HUES6 (cell line): ENCODE data around the gene SS18L1.
"Not testable (repeated sequence)": the region's sequence is repeated elsewhere in the genome, so short reads cannot be mapped to it uniquely, and the experiment has no call there.

Experiments used
- H3K27ac ChIP-seq: 2 replicates; pipeline ENCODE4 v1.7.0; 2013; ENCODE audit warnings: low read depth, mild to moderate bottlenecking, low read length, inconsistent platforms
- H3K27me3 ChIP-seq: 2 replicates; pipeline ENCODE4 v1.6.1; 2013; ENCODE audit warnings: low read length; ENCODE audit not compliant: control insufficient read depth, insufficient read depth
- H3K36me3 ChIP-seq: 2 replicates; pipeline ENCODE4 v1.6.1; 2013; ENCODE audit warnings: low read length; ENCODE audit not compliant: control insufficient read depth, insufficient read depth
- H3K4me1 ChIP-seq: 2 replicates; pipeline ENCODE4 v1.6.1; 2013; ENCODE audit warnings: low read length; ENCODE audit not compliant: control insufficient read depth, insufficient read depth
- H3K4me3 ChIP-seq: 2 replicates; pipeline ENCODE4 v1.5.1; 2013; ENCODE audit warnings: low read depth, low read length
- H3K9ac ChIP-seq: one replicate; pipeline ENCODE4 v1.6.1; 2013; ENCODE audit warnings: mild to moderate bottlenecking, low read length
- H3K9me3 ChIP-seq: 2 replicates; pipeline ENCODE4 v1.6.1; 2013; ENCODE audit warnings: low read depth, low read length; ENCODE audit not compliant: control insufficient read depth, insufficient read depth

The SS18L1 gene

DNA sequence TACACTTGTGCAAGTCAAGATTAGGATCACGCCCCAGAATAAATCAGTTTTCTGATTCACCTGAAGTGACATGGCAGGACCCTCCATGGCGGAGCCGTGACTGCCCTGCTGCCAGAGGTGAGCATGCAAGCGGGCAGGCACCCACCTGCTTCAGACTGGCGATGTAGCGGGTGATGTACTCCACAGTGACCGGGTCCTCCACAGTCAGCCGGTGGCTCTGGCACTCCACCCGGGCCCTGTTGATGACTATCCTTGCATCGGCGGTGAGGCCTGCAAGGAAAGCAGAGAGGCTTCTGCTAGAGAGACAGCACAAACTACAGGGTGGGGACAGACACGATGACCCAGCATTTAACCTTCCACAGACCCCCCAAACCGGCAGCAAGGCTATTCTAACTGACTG, 3.9 kb upstream of the SS18L1 start:
- Histone ChIP-seq H3K4me3 (no peak overlapping the region), H3K27me3 (no peaks in the 10 kb centered on the region), H3K4me1 (peaks cover 6% of the 10 kb centered on the region; the same call in 1 of the 2 replicates), H3K27ac (no peak overlapping the region), H3K36me3 (peaks cover 68% of the 10 kb centered on the region), H3K9ac (no peak overlapping the region), H3K9me3 (no peaks in the 10 kb centered on the region)

DNA sequence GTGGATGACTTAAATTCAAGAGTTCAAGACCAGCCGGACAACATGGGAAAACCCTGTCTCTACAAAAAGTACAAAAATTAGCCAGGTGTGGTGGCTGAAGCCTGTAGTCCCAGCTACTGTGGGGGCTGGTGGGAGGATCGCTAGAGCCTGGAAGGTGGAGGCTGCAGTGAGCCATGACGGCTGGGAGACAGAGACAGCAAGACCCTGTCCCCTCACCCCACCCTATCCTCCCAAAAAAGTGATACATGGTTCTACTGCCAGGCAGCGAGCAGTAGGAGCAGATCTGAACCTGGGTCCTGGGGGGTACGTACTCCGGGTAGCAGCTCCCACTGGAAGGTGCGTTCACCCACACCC, 2.5 kb upstream of the SS18L1 start:
- Histone ChIP-seq H3K4me1 (peaks cover 11% of the 10 kb centered on the region; the same call in 1 of the 2 replicates), H3K27ac (no peak overlapping the region), H3K36me3 (peaks cover 64% of the 10 kb centered on the region), H3K9me3 (no peaks in the 10 kb centered on the region), H3K27me3 (no peaks in the 10 kb centered on the region), H3K9ac (no peak overlapping the region), H3K4me3 (no peak overlapping the region)

DNA sequence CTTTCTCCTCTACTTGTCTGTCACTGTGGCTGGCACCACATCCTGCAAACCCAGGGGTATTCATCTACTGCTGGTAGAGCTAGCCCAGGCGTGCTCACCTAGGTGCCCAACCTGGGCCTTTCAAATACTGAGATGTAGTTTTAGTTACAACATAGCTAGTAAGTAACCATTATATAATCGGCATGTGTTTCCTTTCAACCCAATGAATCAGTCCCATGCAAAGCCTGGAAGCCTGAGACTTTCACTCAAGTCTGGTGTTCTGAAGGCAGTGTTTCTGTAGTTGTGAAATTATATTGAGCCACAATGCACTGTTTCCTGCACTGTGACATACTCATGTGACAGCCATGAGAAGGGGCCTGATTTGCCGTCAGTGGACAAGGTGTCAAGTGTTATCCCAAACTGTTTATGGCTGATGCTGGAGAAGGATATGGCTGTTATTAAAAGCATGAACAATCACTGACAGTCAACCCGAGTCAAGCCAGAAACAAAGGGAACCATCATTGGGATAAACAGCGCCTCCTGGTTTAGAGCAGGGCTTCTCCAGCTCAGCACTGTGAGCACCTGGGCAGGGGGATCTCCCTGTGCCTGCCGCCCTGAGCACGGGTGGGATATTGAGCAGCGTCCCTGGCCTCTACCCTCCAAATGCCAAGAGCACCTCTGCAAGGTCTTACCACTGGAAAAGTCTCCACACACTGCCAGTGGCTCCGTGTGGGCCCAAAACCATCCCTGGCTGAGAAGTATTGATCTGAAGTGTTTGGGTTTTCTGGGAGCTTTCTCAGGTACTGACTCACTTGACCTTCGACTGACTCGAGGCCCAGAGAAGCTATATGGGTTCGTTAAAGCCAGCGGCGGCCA, 1.9 kb upstream of the SS18L1 start:
- Histone ChIP-seq H3K4me3 (peak overlapping the region; percentile 68), H3K27me3 (no peaks in the 10 kb centered on the region), H3K9ac (peak overlapping the region; percentile 95), H3K9me3 (no peaks in the 10 kb centered on the region), H3K36me3 (peaks cover 62% of the 10 kb centered on the region), H3K27ac (no peak overlapping the region), H3K4me1 (peaks cover 11% of the 10 kb centered on the region; the same call in 1 of the 2 replicates)

DNA sequence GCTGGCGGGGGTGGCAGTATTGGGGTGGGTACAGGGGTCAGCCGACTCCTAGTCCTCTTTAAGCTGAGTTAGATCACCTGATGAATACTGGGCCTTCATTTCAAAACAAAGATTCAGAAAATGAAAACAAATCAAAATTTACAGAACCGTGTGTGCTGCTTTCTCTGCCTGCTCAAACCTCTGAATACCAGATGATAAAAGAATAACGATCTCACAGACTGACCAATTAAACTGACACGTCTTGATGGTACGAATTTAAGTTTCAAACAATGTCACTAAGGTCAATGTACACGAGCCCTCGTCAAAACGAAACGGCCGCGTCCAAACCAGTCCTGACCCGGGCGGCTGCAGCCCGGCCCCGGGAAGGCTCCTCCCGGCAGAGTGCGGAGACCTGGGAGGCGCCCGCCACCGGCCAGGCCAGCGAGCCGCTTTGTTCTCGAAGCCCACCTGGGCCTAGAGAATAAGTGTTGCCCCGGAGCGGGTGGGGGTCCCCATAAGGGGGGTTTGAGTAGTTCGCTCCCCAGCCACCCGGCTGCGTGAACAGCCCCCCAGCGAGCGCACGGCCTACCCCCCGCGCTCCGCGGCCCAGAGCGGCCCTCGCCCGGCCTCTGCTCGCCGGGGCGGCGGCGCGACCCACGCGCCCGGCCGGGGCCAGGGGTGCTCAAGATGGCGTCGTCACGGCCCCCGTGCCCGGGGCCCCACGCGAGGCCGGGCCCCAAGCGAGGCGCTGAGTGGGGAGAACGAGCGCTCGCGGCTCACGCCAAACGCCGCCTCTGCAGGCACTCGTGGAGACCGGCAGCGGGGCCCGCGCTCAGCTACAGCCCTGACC, 1.1 kb upstream of the SS18L1 start:
- H3K9ac ChIP-seq = peak overlapping the region; percentile 95
- H3K36me3 ChIP-seq = peaks cover 53% of the 10 kb centered on the region
- H3K4me3 ChIP-seq = peak overlapping the region; percentile 68
- no peaks in the 10 kb centered on the region for H3K27me3 ChIP-seq
- H3K27ac ChIP-seq = peak overlapping the region; percentile 56; the same call in 1 of the 2 replicates
- H3K9me3 ChIP-seq = no peaks in the 10 kb centered on the region
- H3K4me1 ChIP-seq = peaks cover 15% of the 10 kb centered on the region; the same call in 1 of the 2 replicates

DNA sequence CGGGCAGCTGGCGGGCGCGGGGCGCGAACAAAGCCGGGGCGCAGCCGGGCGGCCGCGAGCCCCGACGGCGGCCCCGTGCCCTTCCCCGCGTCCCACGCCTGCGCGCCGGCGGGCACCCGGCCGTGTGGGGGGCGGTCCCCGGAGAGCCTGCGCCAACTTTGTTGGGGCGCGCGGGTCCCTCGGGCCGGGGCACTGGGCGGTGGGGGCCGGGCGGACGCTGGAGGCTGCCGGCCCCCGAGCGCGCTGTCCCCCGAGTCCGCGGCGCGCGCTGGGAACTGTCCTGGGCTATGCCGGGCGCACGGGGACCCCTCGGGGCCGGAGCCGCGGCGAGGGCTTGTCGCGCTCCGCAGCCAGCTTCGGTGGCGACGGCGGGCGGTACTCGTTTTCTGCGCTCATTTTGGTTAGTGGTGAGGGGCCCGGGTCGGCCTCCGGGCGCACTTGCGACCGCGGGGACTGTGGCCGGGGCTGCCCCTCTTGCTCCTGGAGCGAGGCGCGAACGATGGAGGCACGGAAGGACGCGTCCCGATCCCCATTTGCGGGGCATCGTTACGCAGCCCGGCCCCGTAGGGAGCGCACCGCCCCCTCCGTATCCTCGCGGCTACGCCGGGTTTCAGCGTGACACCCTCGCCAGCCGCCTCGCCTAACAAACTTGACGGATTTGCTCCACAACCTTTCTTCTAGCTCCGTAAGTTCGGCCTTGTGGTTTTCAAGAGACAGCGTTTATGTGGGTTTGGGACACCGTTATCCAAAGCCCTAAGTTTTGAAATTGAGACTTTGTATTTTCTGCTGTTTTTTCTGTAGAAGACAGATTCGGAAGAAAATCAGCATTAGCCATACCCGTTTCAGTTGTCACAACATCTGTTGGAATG, 622 bp downstream of the SS18L1 start:
- Histone ChIP-seq H3K36me3 (peaks cover 36% of the 10 kb centered on the region), H3K27ac (peak overlapping the region; percentile 26; the same call in 1 of the 2 replicates), H3K27me3 (no peaks in the 10 kb centered on the region), H3K4me1 (peaks cover 23% of the 10 kb centered on the region), H3K9me3 (no peaks in the 10 kb centered on the region), H3K9ac (peak overlapping the region; percentile 95), H3K4me3 (peak overlapping the region; percentile 68)

DNA sequence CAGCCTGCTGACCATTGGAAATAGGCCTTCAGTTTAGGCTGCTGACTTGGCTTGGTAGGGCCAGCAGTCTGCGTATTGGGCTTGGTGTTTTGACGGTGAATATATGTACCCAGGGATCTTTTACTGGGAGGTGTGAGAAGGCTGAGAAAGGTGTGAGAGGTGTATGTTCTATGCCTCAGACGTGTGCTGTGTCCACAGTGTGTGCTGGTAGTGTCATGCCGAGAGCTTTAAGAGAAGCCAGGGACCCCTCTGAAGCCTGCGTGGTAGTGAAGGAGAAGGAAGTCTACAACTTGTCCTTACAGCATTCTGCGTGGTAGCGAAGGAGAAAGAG, 2.1 kb downstream of the SS18L1 start:
- H3K4me3 ChIP-seq = no peak overlapping the region
- H3K9ac ChIP-seq = no peak overlapping the region
- H3K36me3 ChIP-seq = peaks cover 22% of the 10 kb centered on the region
- no peak overlapping the region for H3K27ac ChIP-seq
- peaks cover 36% of the 10 kb centered on the region for H3K4me1 ChIP-seq
- no peaks in the 10 kb centered on the region for H3K9me3 ChIP-seq
- H3K27me3 ChIP-seq = no peaks in the 10 kb centered on the region

DNA sequence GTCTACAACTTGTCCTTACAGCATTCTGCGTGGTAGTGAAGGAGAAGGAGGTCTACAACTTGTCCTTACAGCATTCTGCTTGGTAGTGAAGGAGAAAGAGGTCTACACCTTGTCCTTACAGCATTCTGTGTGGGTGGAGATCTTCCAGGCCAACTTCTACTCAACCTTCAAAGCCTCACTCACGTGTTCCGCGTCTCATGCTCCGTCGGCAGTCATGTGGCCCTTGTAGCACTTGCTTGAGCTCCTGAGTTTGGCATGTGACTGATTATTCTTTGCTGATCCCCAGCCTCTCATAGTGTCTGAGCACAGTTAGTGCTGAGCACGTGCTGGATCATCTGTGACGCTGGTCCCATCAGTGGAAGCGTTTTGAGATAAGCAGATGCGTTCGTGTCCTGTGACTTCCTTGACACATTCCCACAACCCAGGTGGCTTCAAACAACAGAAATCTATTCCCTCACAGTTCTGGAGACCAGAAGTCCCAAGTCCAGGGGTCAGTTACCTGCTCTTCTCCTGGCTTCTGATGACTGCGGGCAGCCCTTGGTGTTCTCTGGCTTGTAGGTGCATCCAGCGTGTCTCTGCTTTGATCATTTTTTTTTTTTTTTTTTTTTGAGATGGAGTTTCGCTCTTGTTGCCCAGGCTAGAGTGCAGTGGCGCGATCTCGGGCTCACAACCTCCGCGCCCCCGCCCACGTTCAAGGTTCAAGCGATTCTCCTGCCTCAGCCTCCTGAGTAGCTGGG, 2.6 kb downstream of the SS18L1 start:
- Histone ChIP-seq H3K27me3 (no peaks in the 10 kb centered on the region), H3K4me1 (peaks cover 35% of the 10 kb centered on the region), H3K9ac (no peak overlapping the region), H3K4me3 (no peak overlapping the region), H3K9me3 (no peaks in the 10 kb centered on the region), H3K36me3 (peaks cover 18% of the 10 kb centered on the region), H3K27ac (no peak overlapping the region)

DNA sequence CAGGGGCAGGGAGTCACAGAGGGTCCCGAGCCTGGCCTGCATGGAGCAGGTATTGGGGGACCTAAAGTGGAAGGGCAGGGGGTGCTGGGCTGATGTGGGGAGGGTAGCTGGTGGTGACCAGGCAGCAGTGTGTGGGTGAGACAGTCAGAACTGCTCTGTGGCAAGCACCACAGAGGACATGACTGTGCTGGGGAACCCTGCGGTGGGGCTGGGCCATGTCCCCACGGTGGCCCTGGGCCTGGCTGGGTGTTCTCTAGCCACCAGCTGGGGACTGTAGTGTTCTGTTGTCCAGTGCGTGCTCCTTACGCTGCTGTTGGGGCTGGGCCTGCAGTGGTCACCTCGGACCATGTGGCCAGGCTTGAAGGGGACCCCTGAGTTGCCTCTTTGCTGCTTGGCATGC, 3.6 kb downstream of the SS18L1 start:
- no peak overlapping the region for H3K9ac ChIP-seq
- H3K9me3 ChIP-seq = no peaks in the 10 kb centered on the region
- no peak overlapping the region for H3K27ac ChIP-seq
- peaks cover 16% of the 10 kb centered on the region for H3K36me3 ChIP-seq
- H3K27me3 ChIP-seq = no peaks in the 10 kb centered on the region
- H3K4me3 ChIP-seq = no peak overlapping the region
- H3K4me1 ChIP-seq = peaks cover 30% of the 10 kb centered on the region

DNA sequence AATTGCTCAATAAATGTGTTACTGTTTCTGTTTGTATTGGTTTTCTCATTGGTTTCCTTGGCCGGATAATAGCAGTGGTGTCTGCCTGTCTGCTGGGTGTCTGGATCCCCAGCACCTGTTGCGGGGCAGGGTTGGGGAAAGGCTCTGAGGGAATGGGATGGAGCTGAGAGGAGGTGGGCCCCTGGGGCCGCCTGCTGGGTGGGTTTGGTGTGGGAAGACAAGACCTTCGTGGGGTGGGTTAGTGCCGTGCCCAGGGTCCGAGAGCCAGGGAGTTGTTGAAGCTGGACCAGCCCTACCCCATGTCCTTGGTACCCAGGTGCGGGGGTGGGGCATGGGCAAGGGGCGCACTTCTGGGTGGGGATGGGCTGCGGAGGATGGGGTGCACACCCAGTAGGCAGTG, 4.0 kb downstream of the SS18L1 start:
- H3K4me3 ChIP-seq = no peak overlapping the region
- H3K27me3 ChIP-seq = no peaks in the 10 kb centered on the region
- no peak overlapping the region for H3K9ac ChIP-seq
- no peak overlapping the region for H3K27ac ChIP-seq
- peaks cover 30% of the 10 kb centered on the region for H3K4me1 ChIP-seq
- H3K36me3 ChIP-seq = peaks cover 20% of the 10 kb centered on the region
- no peaks in the 10 kb centered on the region for H3K9me3 ChIP-seq

DNA sequence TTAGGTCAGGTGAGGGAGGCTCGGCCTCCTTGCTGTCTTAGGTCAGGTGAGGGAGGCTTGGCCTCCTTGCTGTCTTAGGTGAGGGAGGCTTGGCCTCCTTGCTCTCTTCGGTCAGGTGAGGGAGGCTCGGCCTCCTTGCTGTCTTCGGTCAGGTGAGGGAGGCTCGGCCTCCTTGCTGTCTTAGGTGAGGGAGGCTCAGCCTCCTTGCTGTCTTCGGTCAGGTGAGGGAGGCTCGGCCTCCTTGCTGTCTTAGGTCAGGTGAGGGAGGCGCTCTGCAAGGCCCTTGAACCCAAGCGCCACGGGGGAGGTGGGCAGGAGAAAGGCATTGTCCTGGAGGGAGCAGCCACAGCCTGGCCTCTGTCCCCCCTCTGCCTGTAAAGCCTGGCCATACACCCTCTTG, 4.8 kb downstream of the SS18L1 start:
- H3K36me3 ChIP-seq = peaks cover 29% of the 10 kb centered on the region
- H3K27ac ChIP-seq, H3K27me3 ChIP-seq, H3K9ac ChIP-seq, H3K9me3 ChIP-seq, H3K4me3 ChIP-seq: not testable (repeated sequence)
- peaks cover 30% of the 10 kb centered on the region for H3K4me1 ChIP-seq
